Lung (tissue), 12 donors: ENCODE measurements around the gene FOXP1. TPM values are rescaled to one million over a fixed set of nuclear protein-coding genes. Genes with fewer than 3 reads are reported as not detected.

Source experiments
- ATAC-seq: fragments of 200-7000 bp; cut with Tn5 transposase; one replicate; pipeline ENCODE4 v1.9.1; 2020; ENCODE audit warnings: moderate number of reproducible peaks; ENCODE audit not compliant: insufficient read depth, low FRiP score
- DNase-seq, 3 donors: peaks; one replicate each; pipeline ENCODE4 v3.0.0-alpha.2; 2013 to 2017
- H3K27ac ChIP-seq, 2 donors: one replicate each; pipeline ENCODE4 v1.5.1; 2013; ENCODE audit warnings: mild to moderate bottlenecking in 2 of 2, moderate library complexity in 2 of 2, control low read depth in 1 of 2, inconsistent platforms in 1 of 2, low read depth in 1 of 2, low read length in 1 of 2
- H3K27me3 ChIP-seq, 3 donors: one replicate each; pipeline ENCODE4 v1.5.1; 2013; ENCODE audit warnings: low read length in 2 of 3; ENCODE audit not compliant: control insufficient read depth in 3 of 3, insufficient read depth in 3 of 3
- H3K36me3 ChIP-seq, 4 donors: one replicate each; pipeline ENCODE4 v1.5.1; 2013; ENCODE audit warnings: low read length in 4 of 4, mild to moderate bottlenecking in 1 of 4, moderate library complexity in 1 of 4; ENCODE audit not compliant: control insufficient read depth in 4 of 4, insufficient read depth in 4 of 4
- H3K4me1 ChIP-seq, 5 donors: one replicate each; pipeline ENCODE4 v1.5.1; 2013; ENCODE audit warnings: low read length in 5 of 5, mild to moderate bottlenecking in 2 of 5, moderate library complexity in 1 of 5; ENCODE audit not compliant: control insufficient read depth in 5 of 5, insufficient read depth in 5 of 5
- H3K4me3 ChIP-seq: one replicate; pipeline ENCODE4 v1.5.1; 2013; ENCODE audit warnings: mild to moderate bottlenecking, control low read depth, moderate library complexity
- H3K9ac ChIP-seq, 2 donors: one replicate each; pipeline ENCODE4 v1.5.1; 2013; ENCODE audit warnings: low read length in 2 of 2, control low read depth in 1 of 2; ENCODE audit not compliant: insufficient read depth in 1 of 2
- H3K9me3 ChIP-seq, 4 donors: one replicate each; pipeline ENCODE4 v1.5.1; 2013; ENCODE audit warnings: low read length in 3 of 4, mild to moderate bottlenecking in 1 of 4, moderate library complexity in 1 of 4; ENCODE audit not compliant: control insufficient read depth in 4 of 4, insufficient read depth in 3 of 4
- CTCF ChIP-seq: IDR thresholded peaks from 2 replicates; pipeline ENCODE4 v1.5.1; 2012; ENCODE audit warnings: mild to moderate bottlenecking; ENCODE audit errors: control extremely low read depth, extremely low read depth
- WGBS, 2 donors: extraction: QIAGEN DNeasy Blood & Tissue Kit; methylation state at CpG; one replicate each; pipeline ENCODE4 v1.1.7; 2013; 5-methylcytosine and 5-hydroxymethylcytosine counted together
- polyA plus RNA-seq, 2 donors: library from polyadenylated mRNA; stranded (reverse); fragments of 200-250 nt; gene quantifications; one replicate each; pipeline ENCODE4 v1.2.1, GENCODE V29; 2013
- total RNA-seq, 2 donors: library from RNA; depleted of rRNA in 1 of 2; stranded (reverse); fragments of >200 nt in 1 of 2; gene quantifications; one replicate each; pipeline ENCODE4 v1.2.1, GENCODE V29; 2014 to 2021
- donor health status: control.
- donor health status: control.
- donor health status: Bipolar disorder and iron deficiency.
- donor health status: healthy.
- donor health status: DM: yes; HTN: yes; CAD: no.

Gene FOXP1
- total and polyA plus RNA-seq, 4 donors, result 13.8 to 287 (median 73.9) TPM

- Histone ChIP-seq H3K4me1 (peaks cover 0 to 12% (median 0%) of the 10 kb centered on the region in 5 donors), H3K4me3 (no peak overlapping the region), H3K36me3 (no peaks in the 10 kb centered on the region), H3K27ac (no peak overlapping the region), H3K9me3 (no peaks in the 10 kb centered on the region), H3K9ac (no peak overlapping the region), H3K27me3 (no peaks in the 10 kb centered on the region)
- TF ChIP-seq CTCF, result no peak
- ATAC-seq (no peak), DNase-seq (no peak)
- WGBS, 2 donors, result 46 to 76% methylated on average over 6 of the region's 6 CpGs
These were observed 403.0 kb downstream of the FOXP1 start for GRCh38 chr3:71180524-71180923.

GRCh38 chr3:71177375-71177774 is 406.2 kb downstream of the FOXP1 start:
- no peak overlapping the region for H3K4me3 ChIP-seq
- 82 to 94% methylated on average over 4 of the region's 4 CpGs for WGBS, 2 donors
- ATAC-seq, result no peak

GRCh38 chr3:71176366-71176765 is 407.2 kb downstream of the FOXP1 start:
- Histone ChIP-seq H3K27ac (no peak overlapping the region), H3K27me3 (no peaks in the 10 kb centered on the region), H3K36me3 (no peaks in the 10 kb centered on the region), H3K9me3 (no peaks in the 10 kb centered on the region), H3K4me3 (no peak overlapping the region), H3K4me1 (peaks cover 0 to 17% (median 0%) of the 10 kb centered on the region in 5 donors), H3K9ac (no peak overlapping the region)
- ATAC-seq (no peak), DNase-seq (no peak)
- TF ChIP-seq CTCF, result no peak
- 96 to 98% methylated on average over 5 of the region's 5 CpGs for WGBS, 2 donors

More at GRCh38 chr3:71177375-71177774, 406.2 kb downstream of the FOXP1 start:
- no peaks in the 10 kb centered on the region for H3K9me3 ChIP-seq
- no peak overlapping the region for H3K27ac ChIP-seq
- TF ChIP-seq CTCF, result no peak
- H3K9ac ChIP-seq, result no peak overlapping the region
- peaks cover 0 to 17% (median 0%) of the 10 kb centered on the region in 5 donors for H3K4me1 ChIP-seq
- H3K27me3 ChIP-seq, result no peaks in the 10 kb centered on the region
- no peaks in the 10 kb centered on the region for H3K36me3 ChIP-seq
- no peak for DNase-seq
